ENCODE results near the gene PRKCH. TPM values are rescaled to one million over a fixed set of nuclear protein-coding genes. Genes with fewer than 3 reads are reported as not detected.

The PRKCH gene
- total and polyA plus RNA-seq, 9 of the 15 experiments (the other 6 are each of a cell fraction or from before 2014, with no cell fraction given) = 0.61 to 4.4 (median 4.0) TPM

- no peak for TF ChIP-seq CEBPZ (IDR thresholded peaks at IDR 0.05; ENCODE audit: borderline replicate concordance, low read depth, low read length)
- TF ChIP-seq ZNF318 (IDR thresholded peaks at IDR 0.05; ENCODE audit: borderline replicate concordance in 1 of 2, low read depth in 1 of 2) = peak in 1 of 2 experiments; percentile 66; a peak in 1 of 4 replicates
- TF ChIP-seq ZNF140 (CRISPR knock-in tag; IDR thresholded peaks at IDR 0.05) = no peak
- peak; percentile 36 for TF ChIP-seq FOS (IDR thresholded peaks at IDR 0.05; ENCODE audit: extremely low read depth, insufficient read length)
- no peak for TF ChIP-seq NCOA2 (IDR thresholded peaks at IDR 0.05; ENCODE audit: partially characterized antibody in 2 of 2)
- no peak for TF ChIP-seq PCBP2 (IDR thresholded peaks at IDR 0.05; ENCODE audit: low read depth, low read length, poor library complexity, severe bottlenecking)
- no peak for TF ChIP-seq ZNF76 (CRISPR knock-in tag; IDR thresholded peaks at IDR 0.05; ENCODE audit: borderline replicate concordance)
- no peak for TF ChIP-seq BDP1 (IDR thresholded peaks at IDR 0.05; ENCODE audit: insufficient read depth, insufficient read length)
- TF ChIP-seq LEF1 (IDR thresholded peaks at IDR 0.05) = peak; percentile 19; the same call in 1 of the 2 replicates
- no peak for TF ChIP-seq KAT8 (IDR thresholded peaks at IDR 0.05; ENCODE audit: low read depth)
- no peak for TF ChIP-seq XRCC5 (IDR thresholded peaks at IDR 0.05; ENCODE audit: low read depth, low read length)
- no peak for TF ChIP-seq HBP1 (CRISPR knock-in tag; IDR thresholded peaks at IDR 0.05)
- no peak for TF ChIP-seq HMGN3 (IDR thresholded peaks at IDR 0.05; ENCODE audit: borderline replicate concordance, extremely low read depth, insufficient read length, low read depth, low read length)
These were observed 241.2 kb downstream of the PRKCH start (continued) for GRCh38 chr14:61562321-61563161.
